Activated CD4-positive, alpha-beta T cell treated with anti-CD3 and anti-CD28 coated beads, Interleukin-2, amount 50 U/mL, for 48 hours (primary cell): ENCODE results near the gene PRKACG.
"Not testable (repeated sequence)": the region's sequence is repeated elsewhere in the genome, so short reads cannot be mapped to it uniquely, and the experiment has no call there.

Experiments used
- DNase-seq, 2 experiments: peaks; one replicate each; pipeline ENCODE4 v3.0.0-alpha.2; 2020

PRKACG gene

GRCh38 chr9:69014013-69014412 lies at the start of gene PRKACG:
Gene PRKACG (minus strand): TSS chr9:69014113. CDS start chr9:69014092, 21 bp downstream.
- DNase-seq: no peak

- no peak for DNase-seq
Measured at GRCh38 chr9:69062195-69062594, 48.3 kb upstream of the PRKACG start.

- DNase-seq: no peak
Measured at GRCh38 chr9:69060766-69061165, 46.9 kb upstream of the PRKACG start.

- DNase-seq: no peak
Measured at GRCh38 chr9:69058101-69058500, 44.2 kb upstream of the PRKACG start.

GRCh38 chr9:69056191-69056815 lies 42.4 kb upstream of the PRKACG start:
- no peak for DNase-seq

GRCh38 chr9:69054989-69055388 lies 41.1 kb upstream of the PRKACG start:
- no peak for DNase-seq

- DNase-seq: not testable (repeated sequence)
Measured at GRCh38 chr9:69050936-69051335, 37.0 kb upstream of the PRKACG start.

GRCh38 chr9:69049094-69049493 lies 35.2 kb upstream of the PRKACG start:
- no peak for DNase-seq

- DNase-seq: no peak
Measured at GRCh38 chr9:69047371-69047770, 33.5 kb upstream of the PRKACG start.

GRCh38 chr9:69046723-69047122 lies 32.8 kb upstream of the PRKACG start:
- DNase-seq: no peak

GRCh38 chr9:69045821-69046220 lies 31.9 kb upstream of the PRKACG start:
- DNase-seq: no peak

- DNase-seq: no peak
Measured at GRCh38 chr9:69044240-69045219, 30.6 kb upstream of the PRKACG start.

- no peak for DNase-seq
Measured at GRCh38 chr9:69040646-69041045, 26.7 kb upstream of the PRKACG start.

GRCh38 chr9:69036799-69037198 lies 22.9 kb upstream of the PRKACG start:
- no peak for DNase-seq

- DNase-seq: peak; percentile 15 to 47
Measured at GRCh38 chr9:69036309-69036708, 22.4 kb upstream of the PRKACG start.

- DNase-seq: peak; percentile 85 to 87
Measured at GRCh38 chr9:69035438-69036308, 21.8 kb upstream of the PRKACG start, which contains the start of gene FXN. Gene FXN (plus strand): TSS chr9:69035752. CDS start chr9:69035783, 31 bp downstream.

GRCh38 chr9:69034071-69034470 lies 20.2 kb upstream of the PRKACG start:
- no peak for DNase-seq

GRCh38 chr9:69030851-69031645 lies 17.1 kb upstream of the PRKACG start:
- no peak for DNase-seq

GRCh38 chr9:69029535-69029934 lies 15.6 kb upstream of the PRKACG start:
- no peak for DNase-seq

- peak in 1 of 2 experiments; percentile 34 for DNase-seq
Measured at GRCh38 chr9:69028754-69029153, 14.8 kb upstream of the PRKACG start.

- DNase-seq: peak; percentile 25 to 36
Measured at GRCh38 chr9:69027355-69028097, 13.6 kb upstream of the PRKACG start.
